ENCODE data around the gene SMAP2.

DNA sequence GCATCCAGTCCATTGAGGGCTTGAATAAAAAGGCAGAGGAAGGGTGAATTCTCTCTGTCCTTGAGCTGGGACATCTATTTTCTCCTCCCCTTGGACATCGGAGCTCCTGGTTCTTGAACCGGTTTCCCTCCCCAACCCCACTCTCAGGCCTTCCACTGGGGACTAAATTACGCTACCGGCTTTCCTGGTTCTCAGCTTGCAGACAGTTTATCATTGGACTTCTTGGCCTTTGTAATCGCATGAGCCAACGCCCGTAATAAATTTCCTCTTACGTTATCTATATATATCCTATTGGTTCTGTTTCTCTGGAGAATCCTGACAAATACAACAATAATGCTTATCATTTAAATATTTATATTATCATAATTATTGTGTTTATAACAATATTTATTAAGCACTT, 36.1 kb upstream of the SMAP2 start:
- TF ChIP-seq, protein P1, sequence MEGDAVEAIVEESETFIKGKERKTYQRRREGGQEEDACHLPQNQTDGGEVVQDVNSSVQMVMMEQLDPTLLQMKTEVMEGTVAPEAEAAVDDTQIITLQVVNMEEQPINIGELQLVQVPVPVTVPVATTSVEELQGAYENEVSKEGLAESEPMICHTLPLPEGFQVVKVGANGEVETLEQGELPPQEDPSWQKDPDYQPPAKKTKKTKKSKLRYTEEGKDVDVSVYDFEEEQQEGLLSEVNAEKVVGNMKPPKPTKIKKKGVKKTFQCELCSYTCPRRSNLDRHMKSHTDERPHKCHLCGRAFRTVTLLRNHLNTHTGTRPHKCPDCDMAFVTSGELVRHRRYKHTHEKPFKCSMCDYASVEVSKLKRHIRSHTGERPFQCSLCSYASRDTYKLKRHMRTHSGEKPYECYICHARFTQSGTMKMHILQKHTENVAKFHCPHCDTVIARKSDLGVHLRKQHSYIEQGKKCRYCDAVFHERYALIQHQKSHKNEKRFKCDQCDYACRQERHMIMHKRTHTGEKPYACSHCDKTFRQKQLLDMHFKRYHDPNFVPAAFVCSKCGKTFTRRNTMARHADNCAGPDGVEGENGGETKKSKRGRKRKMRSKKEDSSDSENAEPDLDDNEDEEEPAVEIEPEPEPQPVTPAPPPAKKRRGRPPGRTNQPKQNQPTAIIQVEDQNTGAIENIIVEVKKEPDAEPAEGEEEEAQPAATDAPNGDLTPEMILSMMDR (IDR thresholded peaks at IDR 0.05; ENCODE audit: extremely low read depth in 1 of 2, insufficient read depth in 1 of 2, low read depth in 1 of 2, low read length in 2 of 2): no peak
- TF ChIP-seq JUN (IDR thresholded peaks at IDR 0.05; ENCODE audit: borderline replicate concordance, insufficient read depth, insufficient read length, low read depth) (no peak), GATA2 (IDR thresholded peaks at IDR 0.05; ENCODE audit: insufficient read depth, insufficient read length, low read depth, low read length) (no peak), EZH2 (IDR thresholded peaks at IDR 0.05; ENCODE audit: borderline replicate concordance, low read depth, low read length, severe bottlenecking) (no peak), POLR2A (IDR thresholded peaks at IDR 0.05; ENCODE audit: low read depth, low read length) (no peak), POLR2AphosphoS5 (IDR thresholded peaks at IDR 0.05; ENCODE audit: insufficient read depth, low read depth, low read length) (no peak), FOS (IDR thresholded peaks at IDR 0.05; ENCODE audit: borderline replicate concordance, insufficient read depth, low read length) (no peak), MYC (IDR thresholded peaks at IDR 0.05; ENCODE audit: low read depth, low read length) (no peak)
- TF ChIP-seq, protein P2, sequence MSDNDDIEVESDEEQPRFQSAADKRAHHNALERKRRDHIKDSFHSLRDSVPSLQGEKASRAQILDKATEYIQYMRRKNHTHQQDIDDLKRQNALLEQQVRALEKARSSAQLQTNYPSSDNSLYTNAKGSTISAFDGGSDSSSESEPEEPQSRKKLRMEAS (IDR thresholded peaks at IDR 0.05; ENCODE audit: insufficient read depth, insufficient read length): no peak
